Hepatocyte (in vitro differentiated cells): ENCODE data around the gene SETBP1.

Source experiments
- EZH2 ChIP-seq: fragments of 200-600 bp; sonication (generic); IDR thresholded peaks from 2 replicates; pipeline ENCODE4 v1.6.1; 2016; ENCODE audit warnings: antibody characterized with exemption, mild to moderate bottlenecking, borderline replicate concordance
- EZH2phosphoT487 ChIP-seq: fragments of 200-600 bp; sonication (generic); IDR thresholded peaks from one replicate; pipeline ENCODE4 v1.6.1; 2018; ENCODE audit warnings: antibody characterized with exemption, mild to moderate bottlenecking, low read depth, moderate library complexity; ENCODE audit not compliant: unreplicated experiment, severe bottlenecking
- TF ChIP-seq, protein P1 (sequence below): fragments of 200-600 bp; sonication (generic); IDR thresholded peaks from 2 replicates; pipeline ENCODE4 v1.5.1; 2016; ENCODE audit warnings: antibody characterized with exemption, mild to moderate bottlenecking; ENCODE audit not compliant: poor library complexity

- TF ChIP-seq, protein P1, sequence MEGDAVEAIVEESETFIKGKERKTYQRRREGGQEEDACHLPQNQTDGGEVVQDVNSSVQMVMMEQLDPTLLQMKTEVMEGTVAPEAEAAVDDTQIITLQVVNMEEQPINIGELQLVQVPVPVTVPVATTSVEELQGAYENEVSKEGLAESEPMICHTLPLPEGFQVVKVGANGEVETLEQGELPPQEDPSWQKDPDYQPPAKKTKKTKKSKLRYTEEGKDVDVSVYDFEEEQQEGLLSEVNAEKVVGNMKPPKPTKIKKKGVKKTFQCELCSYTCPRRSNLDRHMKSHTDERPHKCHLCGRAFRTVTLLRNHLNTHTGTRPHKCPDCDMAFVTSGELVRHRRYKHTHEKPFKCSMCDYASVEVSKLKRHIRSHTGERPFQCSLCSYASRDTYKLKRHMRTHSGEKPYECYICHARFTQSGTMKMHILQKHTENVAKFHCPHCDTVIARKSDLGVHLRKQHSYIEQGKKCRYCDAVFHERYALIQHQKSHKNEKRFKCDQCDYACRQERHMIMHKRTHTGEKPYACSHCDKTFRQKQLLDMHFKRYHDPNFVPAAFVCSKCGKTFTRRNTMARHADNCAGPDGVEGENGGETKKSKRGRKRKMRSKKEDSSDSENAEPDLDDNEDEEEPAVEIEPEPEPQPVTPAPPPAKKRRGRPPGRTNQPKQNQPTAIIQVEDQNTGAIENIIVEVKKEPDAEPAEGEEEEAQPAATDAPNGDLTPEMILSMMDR = no peak
- TF ChIP-seq EZH2phosphoT487 = no peak
- TF ChIP-seq EZH2 = no peak
Measured at GRCh38 chr18:44943311-44943881, 262.7 kb downstream of the SETBP1 start.
